ENCODE data around the gene FAM171A2. TPM values are rescaled to one million over a fixed set of nuclear protein-coding genes. Genes with fewer than 3 reads are reported as not detected.

FAM171A2 gene
- total RNA-seq (under 1 TPM; 0.24 to 0.97 (median 0.44) TPM), polyA plus RNA-seq (1 to 10 TPM in 1 of 2 donors, under 1 TPM in 1; 0.87 to 1.3 TPM)

- Histone ChIP-seq H3K27me3 (no peaks in the 10 kb centered on the region), H3K4me1 (no peaks in the 10 kb centered on the region), H3K36me3 (no peaks in the 10 kb centered on the region), H3K27ac (no peak within 1 kb of the TSS), H3K4me3 (peak within 1 kb of the TSS; percentile 31 to 67 (median 46)), H3K9me3 (no peaks in the 10 kb centered on the region)
- DNase-seq (peak in 5 of 6 donors; percentile 32 to 90 (median 68)), ATAC-seq (peak; percentile 86 to 94 (median 92)), FAIRE-seq (no peak)
- WGBS, 2 donors, result 0 to 1% methylated on average over 24 to 63 of the region's 63 CpGs
- TF ChIP-seq CTCF (IDR thresholded peaks at IDR 0.05), result peak; percentile 48 to 87 (median 64)
- intact Hi-C loops (cut with DNase I), result no loop called here
These were observed at the start of gene FAM171A2 for GRCh38 chr17:44363613-44364159. Gene FAM171A2, minus strand, starts transcription at chr17:44363853. Its CDS starts 139 bp downstream, at chr17:44363714.

- ATAC-seq, result peak in 1 of 4 donors; percentile 31
- TF ChIP-seq CTCF (IDR thresholded peaks at IDR 0.05), result peak in 1 of 4 donors; percentile 5
- H3K27me3 ChIP-seq, result no peaks in the 10 kb centered on the region
- 70 to 73% methylated on average over 7 of the region's 7 CpGs for WGBS, 2 donors
- H3K4me1 ChIP-seq, result no peaks in the 10 kb centered on the region
- no peak overlapping the region for H3K27ac ChIP-seq
- no peak for FAIRE-seq
- H3K36me3 ChIP-seq, result no peaks in the 10 kb centered on the region
- DNase-seq, result no peak
- H3K9me3 ChIP-seq, result no peaks in the 10 kb centered on the region
- intact Hi-C loops (cut with DNase I), result no loop called here
- no peak overlapping the region for H3K4me3 ChIP-seq
These were observed 45.8 kb upstream of the FAM171A2 start for GRCh38 chr17:44409309-44410028.

- 93 to 96% methylated on average over 4 of the region's 4 CpGs for WGBS, 2 donors
- no peak for DNase-seq
- Histone ChIP-seq H3K4me3 (no peak overlapping the region), H3K27me3 (no peaks in the 10 kb centered on the region), H3K27ac (no peak overlapping the region), H3K36me3 (no peaks in the 10 kb centered on the region), H3K9me3 (no peaks in the 10 kb centered on the region), H3K4me1 (no peaks in the 10 kb centered on the region)
- TF ChIP-seq CTCF (IDR thresholded peaks at IDR 0.05), result no peak
- no peak for ATAC-seq
- intact Hi-C loops (cut with DNase I), result no loop called here
- no peak for FAIRE-seq
These were observed 45.1 kb upstream of the FAM171A2 start for GRCh38 chr17:44408786-44409185.

GRCh38 chr17:44402564-44403172, 39.0 kb upstream of the FAM171A2 start:
- WGBS, 2 donors, result 93 to 100% methylated on average over 5 of the region's 5 CpGs
- Histone ChIP-seq H3K27ac (no peak overlapping the region), H3K36me3 (peaks cover 0 to 31% (median 8%) of the 10 kb centered on the region in 3 donors), H3K9me3 (no peaks in the 10 kb centered on the region), H3K4me1 (no peaks in the 10 kb centered on the region), H3K27me3 (no peaks in the 10 kb centered on the region), H3K4me3 (no peak overlapping the region)
- no peak for TF ChIP-seq CTCF (IDR thresholded peaks at IDR 0.05)
- no peak for ATAC-seq
- intact Hi-C loops (cut with DNase I), result no loop called here
- no peak for DNase-seq
- no peak for FAIRE-seq
